Gastroesophageal sphincter (tissue), 3 donors: ENCODE measurements around the gene NIFK.

Experiments used
- POLR2A ChIP-seq, 2 donors: fragments of 450-650 bp; IDR thresholded peaks; one replicate each; pipeline ENCODE4 v1.6.1; 2017; ENCODE audit warnings: antibody characterized with exemption in 2 of 2, mild to moderate bottlenecking in 2 of 2, moderate library complexity in 1 of 2
- TF ChIP-seq, protein P1 (sequence below), 4 experiments: fragments of 200-600 bp in 2 of 4; fragments of 450-650 bp in 2 of 4; sonication (generic) in 1 of 4; IDR thresholded peaks; one replicate each; pipeline ENCODE4 v1.5.1; 2017 to 2019; ENCODE audit warnings: antibody characterized with exemption in 4 of 4, mild to moderate bottlenecking in 2 of 4, moderate library complexity in 2 of 4

- TF ChIP-seq, protein P1, sequence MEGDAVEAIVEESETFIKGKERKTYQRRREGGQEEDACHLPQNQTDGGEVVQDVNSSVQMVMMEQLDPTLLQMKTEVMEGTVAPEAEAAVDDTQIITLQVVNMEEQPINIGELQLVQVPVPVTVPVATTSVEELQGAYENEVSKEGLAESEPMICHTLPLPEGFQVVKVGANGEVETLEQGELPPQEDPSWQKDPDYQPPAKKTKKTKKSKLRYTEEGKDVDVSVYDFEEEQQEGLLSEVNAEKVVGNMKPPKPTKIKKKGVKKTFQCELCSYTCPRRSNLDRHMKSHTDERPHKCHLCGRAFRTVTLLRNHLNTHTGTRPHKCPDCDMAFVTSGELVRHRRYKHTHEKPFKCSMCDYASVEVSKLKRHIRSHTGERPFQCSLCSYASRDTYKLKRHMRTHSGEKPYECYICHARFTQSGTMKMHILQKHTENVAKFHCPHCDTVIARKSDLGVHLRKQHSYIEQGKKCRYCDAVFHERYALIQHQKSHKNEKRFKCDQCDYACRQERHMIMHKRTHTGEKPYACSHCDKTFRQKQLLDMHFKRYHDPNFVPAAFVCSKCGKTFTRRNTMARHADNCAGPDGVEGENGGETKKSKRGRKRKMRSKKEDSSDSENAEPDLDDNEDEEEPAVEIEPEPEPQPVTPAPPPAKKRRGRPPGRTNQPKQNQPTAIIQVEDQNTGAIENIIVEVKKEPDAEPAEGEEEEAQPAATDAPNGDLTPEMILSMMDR (IDR thresholded peaks at IDR 0.05) = no peak
- no peak for TF ChIP-seq POLR2A (IDR thresholded peaks at IDR 0.05)
These were observed 26.8 kb downstream of the NIFK start for GRCh38 chr2:121709776-121710469.
